ENCODE results near the gene PDGFA. TPM values are rescaled to one million over a fixed set of nuclear protein-coding genes. Genes with fewer than 3 reads are reported as not detected.

The PDGFA gene
- total RNA-seq, 5 donors from 2014 or later (not counting 1 experiment from before 2014, with no cell fraction given): 0.58 to 0.85 (median 0.74) TPM; not detected in 1

GRCh38 chr7:510131-510481, 9.5 kb downstream of the PDGFA start:
- ChIA-PET CTCF (no interaction called here), POLR2A (no interaction called here)
- Mint-ChIP-seq H3K9me3 (no peaks in the 10 kb centered on the region), H3K4me1 (peaks cover 0 to 3% (median 0%) of the 10 kb centered on the region in 3 donors), H3K27ac (no peak overlapping the region), H3K4me3 (no peak overlapping the region), H3K27me3 (peaks cover 6 to 18% of the 10 kb centered on the region in 2 donors), H3K36me3 (no peaks in the 10 kb centered on the region)
- WGBS (ENCODE audit: insufficient coverage): 87% methylated on average over 12 of the region's 17 CpGs
- ATAC-seq (replicated peaks in 1 of 4) (no peak), DNase-seq (no peak)
- Histone ChIP-seq H3K27me3 (replicated peaks in 1 of 2; ENCODE audit: control insufficient read depth in 2 of 2, extremely low read depth in 1 of 2, insufficient read depth in 2 of 2, low read length in 1 of 2) (peaks cover 0 to 29% of the 10 kb centered on the region in 2 experiments), H3K27ac (ENCODE audit: low read length) (no peak overlapping the region), H3K4me1 (ENCODE audit: control insufficient read depth in 1 of 2, extremely low read depth in 1 of 2, insufficient read depth in 2 of 2, low read length in 2 of 2) (peaks cover 0 to 3% of the 10 kb centered on the region in 2 experiments), H3K9me3 (no peaks in the 10 kb centered on the region), H3K36me3 (ENCODE audit: control insufficient read depth in 2 of 2, extremely low read depth in 1 of 2, insufficient read depth in 1 of 2, low read length in 1 of 2) (peaks cover 0 to 2% of the 10 kb centered on the region in 2 donors), H3K4me3 (ENCODE audit: control insufficient read depth in 1 of 2, extremely low read depth in 1 of 2, low read length in 1 of 2) (no peak overlapping the region)

DNA sequence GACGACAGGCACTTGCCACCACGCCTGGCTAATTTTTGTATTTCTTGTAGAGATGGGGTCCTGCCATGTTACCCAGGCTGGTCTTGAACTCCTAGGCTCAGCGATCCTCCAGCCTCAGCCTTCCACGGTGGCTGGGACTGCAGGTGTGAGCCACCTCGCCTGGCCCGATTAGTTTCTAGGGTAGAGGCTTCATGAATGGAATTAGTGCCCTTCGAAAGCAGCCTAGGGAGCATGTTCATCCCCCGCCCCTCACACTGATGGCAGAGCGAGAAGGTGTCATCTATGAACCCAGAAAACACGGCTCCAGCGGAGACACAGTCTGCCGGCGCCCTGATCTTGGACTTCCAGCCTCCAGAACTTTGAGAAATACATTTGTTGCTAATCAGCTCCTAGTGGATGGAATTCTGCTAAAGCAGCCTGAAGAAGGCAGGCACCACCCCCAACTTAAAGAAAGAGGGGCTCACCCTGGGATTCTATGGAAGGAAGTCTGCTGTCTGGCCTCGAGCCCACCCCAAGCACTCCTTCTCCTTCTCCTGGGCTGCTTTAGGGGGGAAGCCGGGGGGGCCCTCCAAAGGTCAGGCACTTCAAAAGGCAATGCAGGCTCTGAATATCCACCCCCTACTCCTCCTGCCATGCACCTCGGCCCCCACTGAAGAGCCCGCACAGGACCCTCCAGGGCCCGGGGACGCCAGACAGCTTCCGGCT, 10.1 kb downstream of the PDGFA start:
- H3K4me1 ChIP-seq (ENCODE audit: control insufficient read depth in 1 of 2, extremely low read depth in 1 of 2, insufficient read depth in 2 of 2, low read length in 2 of 2): peaks cover 0 to 3% of the 10 kb centered on the region in 2 experiments
- peaks cover 0 to 4% of the 10 kb centered on the region in 2 donors for H3K36me3 ChIP-seq (ENCODE audit: control insufficient read depth in 2 of 2, extremely low read depth in 1 of 2, insufficient read depth in 1 of 2, low read length in 1 of 2)
- Mint-ChIP-seq H3K27me3 (peaks cover 6 to 12% of the 10 kb centered on the region in 2 donors), H3K4me3 (no peak overlapping the region), H3K9me3 (no peaks in the 10 kb centered on the region), H3K36me3 (no peaks in the 10 kb centered on the region), H3K27ac (no peak overlapping the region), H3K4me1 (peaks cover 0 to 3% (median 0%) of the 10 kb centered on the region in 3 donors)
- no peaks in the 10 kb centered on the region for H3K9me3 ChIP-seq
- CTCF ChIA-PET: no interaction called here
- H3K27ac ChIP-seq (ENCODE audit: low read length): no peak overlapping the region
- ATAC-seq (replicated peaks in 1 of 4) (no peak), DNase-seq (no peak)
- H3K27me3 ChIP-seq (replicated peaks in 1 of 2; ENCODE audit: control insufficient read depth in 2 of 2, extremely low read depth in 1 of 2, insufficient read depth in 2 of 2, low read length in 1 of 2): peaks cover 0 to 23% of the 10 kb centered on the region in 2 experiments
- WGBS (ENCODE audit: insufficient coverage): 89% methylated on average over 14 of the region's 20 CpGs
- POLR2A ChIA-PET: no interaction called here
- no peak overlapping the region for H3K4me3 ChIP-seq (ENCODE audit: control insufficient read depth in 1 of 2, extremely low read depth in 1 of 2, low read length in 1 of 2)

- ATAC-seq (replicated peaks in 1 of 4): no peak
- Histone ChIP-seq H3K27ac (ENCODE audit: low read length) (no peak overlapping the region), H3K4me3 (ENCODE audit: control insufficient read depth in 1 of 2, extremely low read depth in 1 of 2, low read length in 1 of 2) (no peak overlapping the region), H3K4me1 (ENCODE audit: control insufficient read depth in 1 of 2, extremely low read depth in 1 of 2, insufficient read depth in 2 of 2, low read length in 2 of 2) (peaks cover 0 to 3% of the 10 kb centered on the region in 2 experiments), H3K27me3 (replicated peaks in 1 of 2; ENCODE audit: control insufficient read depth in 2 of 2, extremely low read depth in 1 of 2, insufficient read depth in 2 of 2, low read length in 1 of 2) (peaks cover 0 to 17% of the 10 kb centered on the region in 2 experiments), H3K9me3 (no peaks in the 10 kb centered on the region), H3K36me3 (ENCODE audit: control insufficient read depth in 2 of 2, extremely low read depth in 1 of 2, insufficient read depth in 1 of 2, low read length in 1 of 2) (peaks cover 0 to 5% of the 10 kb centered on the region in 2 donors)
- Mint-ChIP-seq H3K9me3 (no peaks in the 10 kb centered on the region), H3K27ac (no peak overlapping the region), H3K27me3 (peaks cover 0 to 5% of the 10 kb centered on the region in 2 donors), H3K36me3 (no peaks in the 10 kb centered on the region), H3K4me3 (no peak overlapping the region), H3K4me1 (no peaks in the 10 kb centered on the region)
- DNase-seq: no peak
- POLR2A ChIA-PET: no interaction called here
- 96% methylated on average over 5 of the region's 12 CpGs for WGBS (ENCODE audit: insufficient coverage)
- CTCF ChIA-PET: no interaction called here
These were observed 11.0 kb downstream of the PDGFA start for GRCh38 chr7:508461-509170.

- Histone ChIP-seq H3K36me3 (ENCODE audit: control insufficient read depth in 2 of 2, extremely low read depth in 1 of 2, insufficient read depth in 1 of 2, low read length in 1 of 2) (peaks cover 0 to 5% of the 10 kb centered on the region in 2 donors), H3K27me3 (replicated peaks in 1 of 2; ENCODE audit: control insufficient read depth in 2 of 2, extremely low read depth in 1 of 2, insufficient read depth in 2 of 2, low read length in 1 of 2) (peaks cover 0 to 12% of the 10 kb centered on the region in 2 experiments), H3K9me3 (no peaks in the 10 kb centered on the region), H3K27ac (ENCODE audit: low read length) (no peak overlapping the region), H3K4me3 (ENCODE audit: control insufficient read depth in 1 of 2, extremely low read depth in 1 of 2, low read length in 1 of 2) (no peak overlapping the region), H3K4me1 (ENCODE audit: control insufficient read depth in 1 of 2, extremely low read depth in 1 of 2, insufficient read depth in 2 of 2, low read length in 2 of 2) (no peaks in the 10 kb centered on the region)
- no CpG with 5 or more reads among the region's 17 CpGs for WGBS (ENCODE audit: insufficient coverage)
- ChIA-PET POLR2A (no interaction called here), CTCF (no interaction called here)
- DNase-seq (no peak), ATAC-seq (replicated peaks in 1 of 4) (no peak)
- Mint-ChIP-seq H3K4me1 (no peaks in the 10 kb centered on the region), H3K9me3 (no peaks in the 10 kb centered on the region), H3K27me3 (peaks cover 0 to 4% of the 10 kb centered on the region in 2 donors), H3K27ac (no peak overlapping the region), H3K36me3 (no peaks in the 10 kb centered on the region), H3K4me3 (no peak overlapping the region)
These were observed 11.9 kb downstream of the PDGFA start for GRCh38 chr7:507623-508300.

DNA sequence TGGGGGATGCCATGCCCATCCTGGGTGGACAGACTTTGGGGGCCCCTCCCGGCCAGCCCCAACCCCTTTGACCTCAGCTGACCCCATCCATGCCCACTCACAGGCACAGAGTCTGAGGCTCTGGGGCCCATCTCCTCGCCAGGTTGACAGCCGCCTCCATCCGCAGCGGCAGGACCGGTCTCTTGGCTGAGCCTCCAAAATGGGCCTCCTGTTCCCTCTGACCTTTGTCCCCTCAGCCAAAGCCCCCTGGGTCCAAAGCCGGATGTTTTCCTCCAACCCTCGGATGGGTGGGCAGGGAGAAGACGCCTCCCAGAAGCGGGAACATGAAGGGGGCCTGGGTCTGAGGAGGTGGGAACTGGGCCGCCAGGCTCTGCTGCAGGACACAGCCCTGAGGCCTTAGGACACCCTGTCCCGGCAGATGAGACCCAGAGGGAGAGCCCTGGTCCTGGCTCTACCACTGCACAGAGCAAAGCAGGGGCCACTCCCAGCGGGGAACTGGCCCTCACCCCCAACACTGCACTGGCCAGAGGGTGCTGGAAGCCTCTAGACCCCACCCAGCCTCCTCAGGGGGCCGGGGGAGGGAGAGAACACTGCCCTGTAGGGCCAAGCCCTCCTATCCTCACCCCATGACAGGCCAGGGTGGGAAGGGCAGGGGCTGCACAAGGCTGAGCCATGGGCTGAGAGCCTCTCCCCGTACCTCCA, 12.6 kb downstream of the PDGFA start:
- Histone ChIP-seq H3K9me3 (no peaks in the 10 kb centered on the region), H3K4me3 (ENCODE audit: control insufficient read depth in 1 of 2, extremely low read depth in 1 of 2, low read length in 1 of 2) (no peak overlapping the region), H3K27ac (ENCODE audit: low read length) (no peak overlapping the region), H3K4me1 (ENCODE audit: control insufficient read depth in 1 of 2, extremely low read depth in 1 of 2, insufficient read depth in 2 of 2, low read length in 2 of 2) (no peaks in the 10 kb centered on the region), H3K27me3 (replicated peaks in 1 of 2; ENCODE audit: control insufficient read depth in 2 of 2, extremely low read depth in 1 of 2, insufficient read depth in 2 of 2, low read length in 1 of 2) (peaks cover 0 to 11% of the 10 kb centered on the region in 2 experiments), H3K36me3 (ENCODE audit: control insufficient read depth in 2 of 2, extremely low read depth in 1 of 2, insufficient read depth in 1 of 2, low read length in 1 of 2) (peaks cover 0 to 5% of the 10 kb centered on the region in 2 donors)
- H3K9me3 Mint-ChIP-seq: no peaks in the 10 kb centered on the region
- 83% methylated on average over 8 of the region's 15 CpGs for WGBS (ENCODE audit: insufficient coverage)
- H3K27ac Mint-ChIP-seq: no peak overlapping the region
- no peaks in the 10 kb centered on the region for H3K36me3 Mint-ChIP-seq
- ChIA-PET CTCF (no interaction called here), POLR2A (no interaction called here)
- H3K4me1 Mint-ChIP-seq: no peaks in the 10 kb centered on the region
- no peak overlapping the region for H3K4me3 Mint-ChIP-seq
- DNase-seq: no peak
- no peak for ATAC-seq (replicated peaks in 1 of 4)
- peaks cover 0 to 1% of the 10 kb centered on the region in 2 donors for H3K27me3 Mint-ChIP-seq

DNA sequence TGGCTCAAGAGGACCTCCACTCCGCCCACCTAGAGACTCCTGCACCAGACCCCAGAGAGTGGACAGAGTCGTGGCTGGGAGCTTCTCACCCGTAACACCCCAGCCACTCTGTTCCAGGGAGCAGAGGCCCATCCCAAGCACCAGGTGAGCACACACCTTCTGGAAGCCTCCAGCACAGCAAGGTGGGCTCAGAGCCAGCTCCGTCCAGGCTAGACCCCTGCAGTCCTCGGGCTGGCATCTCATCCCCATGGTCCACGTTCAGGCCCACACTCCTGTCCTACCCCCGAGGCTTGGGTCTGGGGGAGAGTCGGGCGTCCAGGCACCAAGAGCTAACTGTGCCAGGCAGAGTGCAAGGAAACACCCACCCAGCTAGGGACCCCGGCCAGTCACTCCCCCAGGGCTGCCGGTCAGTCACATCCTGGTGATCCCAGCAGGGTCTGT, 13.2 kb downstream of the PDGFA start:
- H3K36me3 Mint-ChIP-seq: no peaks in the 10 kb centered on the region
- H3K4me3 Mint-ChIP-seq: no peak overlapping the region
- no peaks in the 10 kb centered on the region for H3K9me3 Mint-ChIP-seq
- CTCF ChIA-PET: no interaction called here
- peaks cover 0 to 1% of the 10 kb centered on the region in 2 donors for H3K27me3 Mint-ChIP-seq
- Histone ChIP-seq H3K27me3 (replicated peaks in 1 of 2; ENCODE audit: control insufficient read depth in 2 of 2, extremely low read depth in 1 of 2, insufficient read depth in 2 of 2, low read length in 1 of 2) (peaks cover 0 to 8% of the 10 kb centered on the region in 2 experiments), H3K36me3 (ENCODE audit: control insufficient read depth in 2 of 2, extremely low read depth in 1 of 2, insufficient read depth in 1 of 2, low read length in 1 of 2) (peaks cover 0 to 5% of the 10 kb centered on the region in 2 donors), H3K9me3 (no peaks in the 10 kb centered on the region), H3K4me1 (ENCODE audit: control insufficient read depth in 1 of 2, extremely low read depth in 1 of 2, insufficient read depth in 2 of 2, low read length in 2 of 2) (no peaks in the 10 kb centered on the region), H3K27ac (ENCODE audit: low read length) (no peak overlapping the region), H3K4me3 (ENCODE audit: control insufficient read depth in 1 of 2, extremely low read depth in 1 of 2, low read length in 1 of 2) (no peak overlapping the region)
- no peaks in the 10 kb centered on the region for H3K4me1 Mint-ChIP-seq
- DNase-seq: no peak
- WGBS (ENCODE audit: insufficient coverage): 69% methylated on average over 11 of the region's 11 CpGs
- POLR2A ChIA-PET: no interaction called here
- no peak for ATAC-seq (replicated peaks in 1 of 4)
- H3K27ac Mint-ChIP-seq: no peak overlapping the region
